HepG2 (cell line): ENCODE data around the gene UACA. TPM values are rescaled to one million over a fixed set of nuclear protein-coding genes. Genes with fewer than 3 reads are reported as not detected.
A peak's percentile ranks its signal among the peaks of the same experiment; 100 is the strongest.

Experiments used
- DMTF1 ChIP-seq: sonication (generic); formaldehyde crosslinking; IDR thresholded peaks from 2 replicates; pipeline ENCODE4 v1.4.0; 2020; ENCODE audit warnings: mild to moderate bottlenecking, missing genetic modification reagents
- ELK4 ChIP-seq: sonication (generic); formaldehyde crosslinking; IDR thresholded peaks from 2 replicates; pipeline ENCODE4 v1.9.0; 2021; ENCODE audit warnings: missing genetic modification reagents, borderline replicate concordance
- GABPA ChIP-seq, 2 experiments: IDR thresholded peaks; 2 replicates each; pipeline ENCODE4 v1.6.1; 2011 to 2016; ENCODE audit warnings: low read depth in 2 of 2, low read length in 1 of 2, missing biosample characterization in 1 of 2, missing genetic modification characterization in 1 of 2
- GMEB1 ChIP-seq: sonication (generic); formaldehyde crosslinking; IDR thresholded peaks from 2 replicates; pipeline ENCODE4 v1.5.1; 2020; ENCODE audit warnings: missing genetic modification reagents, mild to moderate bottlenecking, borderline replicate concordance
- MAFK ChIP-seq, 2 experiments: IDR thresholded peaks in 1 of 2; conservative IDR thresholded peaks in 1 of 2; 2 replicates each; pipeline ENCODE4 v1.6.1; 2011; ENCODE audit warnings: improper control_type of control experiment in 2 of 2, low read length in 2 of 2
- MLX ChIP-seq: IDR thresholded peaks from 2 replicates; pipeline ENCODE4 v1.6.1; 2016
- PHF20 ChIP-seq: sonication (generic); formaldehyde crosslinking; IDR thresholded peaks from 2 replicates; pipeline ENCODE4 v1.5.0; 2020; ENCODE audit warnings: mild to moderate bottlenecking, missing genetic modification reagents
- TAF15 ChIP-seq: fragments of 200-400 bp; formaldehyde crosslinking; IDR thresholded peaks from one replicate; pipeline ENCODE4 v1.6.1; 2018; ENCODE audit warnings: mild to moderate bottlenecking, low read depth, low read length; ENCODE audit not compliant: poor library complexity, severe bottlenecking
- ZBTB40 ChIP-seq, 2 experiments: fragments of 450-650 bp in 1 of 2; sonication (generic) in 1 of 2; formaldehyde crosslinking in 1 of 2; IDR thresholded peaks; 2 replicates each; pipeline versions ENCODE4 v1.6.1 to v1.8.0; 2016 to 2022; ENCODE audit warnings: antibody characterized with exemption in 1 of 2, mild to moderate bottlenecking in 1 of 2, missing genetic modification reagents in 1 of 2
- ZNF431 ChIP-seq: sonication (generic); formaldehyde crosslinking; IDR thresholded peaks from 2 replicates; pipeline ENCODE4 v1.9.0; 2022; ENCODE audit warnings: missing genetic modification reagents, low read depth, mild to moderate bottlenecking, borderline replicate concordance
- ZNF629 ChIP-seq: sonication (generic); formaldehyde crosslinking; conservative IDR thresholded peaks from 2 replicates; pipeline ENCODE4 v1.5.0; 2020; ENCODE audit warnings: missing genetic modification reagents
- polyA plus RNA-seq, 8 experiments: library from polyadenylated mRNA; depleted of rRNA in 3 of 8; stranded (reverse) in 7 of 8; unstranded in 1 of 8; fragments of >200 nt; fragmentation: Illumina TruSeq in 4 of 8; extraction: Trizol in 4 of 8; gene quantifications; 2 replicates each; pipeline versions ENCODE4 v1.2.1 to v1.2.3, GENCODE V29; 2011 to 2016; ENCODE audit warnings: low read depth in 4 of 8, missing spikeins in 1 of 8, mixed read lengths in 1 of 8; ENCODE audit not compliant: insufficient read depth in 1 of 8
- total RNA-seq, 5 experiments: library from RNA; depleted of rRNA; stranded (reverse); fragments of >200 nt; fragmentation: Illumina TruSeq; extraction: Trizol; gene quantifications; 2 replicates each; pipeline ENCODE4 v1.2.3, GENCODE V29; 2016; ENCODE audit warnings: low read depth in 1 of 5

The UACA gene
- total and polyA plus RNA-seq, 2 of the 13 experiments (the other 11 are each of a cell fraction or from before 2014, with no cell fraction given) = 17.8 to 39.2 TPM

- TF ChIP-seq ZNF629 (no peak), ELK4 (CRISPR knock-in tag) (no peak), PHF20 (CRISPR knock-in tag) (peak; percentile 58), DMTF1 (CRISPR knock-in tag) (no peak), ZNF431 (CRISPR knock-in tag) (no peak), ZBTB40 (IDR thresholded peaks at IDR 0.05) (no peak), ZBTB40 (CRISPR knock-in tag; IDR thresholded peaks at IDR 0.05) (peak; percentile 69), GABPA (IDR thresholded peaks at IDR 0.05; ENCODE audit: low read depth, low read length) (peak; percentile 72), GABPA (CRISPR knock-in tag; IDR thresholded peaks at IDR 0.05; ENCODE audit: low read depth) (peak; percentile 87), GMEB1 (CRISPR knock-in tag) (no peak), MAFK (conservative IDR thresholded peaks at IDR 0.05 in 1 of 2, IDR thresholded peaks at IDR 0.05 in 1 of 2; ENCODE audit: low read length in 2 of 2) (no peak), MLX (no peak), TAF15 (no peak)
Observed at GRCh38 chr15:70763120-70763949, at the start of gene UACA (continued).
